Spleen (tissue), 7 donors: Measurements from ENCODE around the gene DNAJC10.

Source experiments
- CTCF ChIP-seq, 11 experiments: fragments of 200-600 bp in 7 of 11; fragments of 450-650 bp in 4 of 11; sonication (generic) in 4 of 11; IDR thresholded peaks in 8 of 11; conservative IDR thresholded peaks in 3 of 11; 1 replicate in 7 of 11; 2 replicates in 4 of 11; pipeline versions ENCODE4 v1.4.0 to v1.8.0; 2016 to 2021; ENCODE audit warnings: antibody characterized with exemption in 11 of 11, inconsistent platforms in 4 of 11, mild to moderate bottlenecking in 1 of 11
- POLR2AphosphoS5 ChIP-seq, 3 donors: sonication (generic); formaldehyde crosslinking; IDR thresholded peaks; one replicate each; pipeline ENCODE4 v1.5.1; 2017; ENCODE audit warnings: antibody characterized with exemption in 3 of 3
- donor health status: DM: no; HTN: no; CAD: no; lungs with moderate emphysema.
- donor health status: DM: no; HTN: no; CAD: no.
- donor health status: DM: no; HTN: no; CAD: no.

DNA sequence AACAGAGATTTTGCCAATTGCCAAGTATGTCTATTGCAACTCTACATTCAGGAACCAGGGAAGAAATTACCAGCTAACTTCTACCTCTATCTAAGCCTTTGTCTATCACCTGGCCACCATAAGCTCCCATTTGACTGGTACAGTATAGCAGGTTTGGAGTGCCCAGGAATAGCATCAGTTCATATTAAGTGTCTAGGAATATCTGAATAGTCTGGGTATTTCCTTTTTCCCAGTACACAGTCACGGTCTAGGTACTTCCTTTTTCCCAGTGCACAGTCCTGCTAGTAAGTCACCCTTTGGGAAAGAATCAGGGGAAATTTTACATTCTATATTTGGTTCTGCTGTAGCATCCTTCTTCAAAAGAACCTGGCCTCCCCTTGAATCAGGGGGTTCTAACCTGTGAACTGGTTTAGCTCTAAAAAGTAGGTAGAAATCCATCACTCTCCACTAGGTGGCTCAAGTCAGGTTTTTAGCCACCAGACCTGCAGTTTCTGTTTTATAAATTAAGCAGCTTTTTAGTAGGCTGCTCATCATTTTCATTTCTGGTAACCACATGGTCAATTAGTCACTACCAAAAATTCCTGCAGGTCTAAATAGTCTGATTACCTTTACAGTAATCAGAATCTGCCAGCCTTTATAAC lies 49.3 kb upstream of the DNAJC10 start:
- TF ChIP-seq CTCF (IDR thresholded peaks at IDR 0.05 in 8 of 11, conservative IDR thresholded peaks at IDR 0.05 in 3 of 11) (peak in 8 of 11 experiments; percentile 20 to 60 (median 54)), POLR2AphosphoS5 (IDR thresholded peaks at IDR 0.05) (no peak)
